CD4-positive, alpha-beta T cell treated with Interleukin-17A for 4 hours (primary cell): ENCODE measurements around the gene SCGB3A2.
A peak's percentile ranks its signal among the peaks of the same experiment; 100 is the strongest.

Experiments used
- DNase-seq: peaks from one replicate; pipeline ENCODE4 v3.0.0-alpha.2; 2020; ENCODE audit warnings: mixed read lengths

SCGB3A2 gene, protein sequence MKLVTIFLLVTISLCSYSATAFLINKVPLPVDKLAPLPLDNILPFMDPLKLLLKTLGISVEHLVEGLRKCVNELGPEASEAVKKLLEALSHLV

DNA sequence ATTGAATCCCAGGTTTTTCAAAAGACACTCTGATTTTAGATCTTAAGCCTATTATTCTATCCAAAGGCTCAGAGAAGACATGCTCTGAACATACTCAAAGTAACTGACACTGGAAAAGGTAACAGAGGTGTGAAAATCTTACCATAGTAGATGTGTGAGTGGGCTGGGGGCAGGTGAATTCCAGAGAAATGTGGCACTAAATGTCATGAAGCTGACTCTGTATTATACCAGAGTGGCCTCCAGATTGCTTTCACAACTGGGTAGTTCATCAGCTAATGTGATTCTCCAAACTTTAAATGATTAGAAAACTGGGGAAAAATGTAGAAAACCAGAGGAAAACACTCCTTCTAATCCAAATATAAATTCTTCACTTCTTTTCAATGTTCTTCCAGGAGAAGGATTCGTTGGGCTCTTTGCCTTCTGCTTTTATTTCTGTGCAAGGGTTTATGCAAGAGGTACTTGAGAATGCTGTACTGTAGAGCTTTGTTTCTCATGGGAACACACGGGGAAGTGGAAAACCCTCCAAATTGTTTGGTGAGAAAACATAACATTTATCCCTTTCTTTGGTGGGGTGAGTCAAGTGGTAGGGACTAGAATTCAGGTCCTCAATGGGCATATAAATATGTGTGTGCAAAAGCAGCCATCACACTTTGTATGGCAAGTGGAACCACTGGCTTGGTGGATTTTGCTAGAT lies at the start of gene SCGB3A2:
TSS of gene SCGB3A2 (plus strand) at position 646 of the 694 bp plus-strand sequence. CDS start 93 bp downstream, outside the sequence.
- no peak for DNase-seq

DNA sequence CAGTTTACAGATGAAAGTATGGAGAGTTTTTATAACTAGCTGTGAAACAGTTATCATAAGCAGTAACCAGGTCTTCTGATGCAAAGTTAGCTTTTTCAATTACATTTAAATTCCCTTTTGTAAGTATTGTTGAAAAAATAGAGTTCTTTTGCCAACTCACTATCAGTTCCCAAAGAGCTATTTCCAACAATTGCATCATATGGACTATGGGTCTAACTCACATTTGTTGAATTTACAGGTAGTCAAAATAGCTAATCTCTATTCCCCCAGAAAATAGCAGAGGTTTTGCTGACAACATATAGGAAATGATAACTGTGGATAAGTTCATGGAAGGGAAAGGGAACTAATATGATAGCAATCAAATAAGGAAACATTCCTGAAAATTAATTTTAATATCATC lies 48.5 kb upstream of the SCGB3A2 start:
- DNase-seq = no peak

DNA sequence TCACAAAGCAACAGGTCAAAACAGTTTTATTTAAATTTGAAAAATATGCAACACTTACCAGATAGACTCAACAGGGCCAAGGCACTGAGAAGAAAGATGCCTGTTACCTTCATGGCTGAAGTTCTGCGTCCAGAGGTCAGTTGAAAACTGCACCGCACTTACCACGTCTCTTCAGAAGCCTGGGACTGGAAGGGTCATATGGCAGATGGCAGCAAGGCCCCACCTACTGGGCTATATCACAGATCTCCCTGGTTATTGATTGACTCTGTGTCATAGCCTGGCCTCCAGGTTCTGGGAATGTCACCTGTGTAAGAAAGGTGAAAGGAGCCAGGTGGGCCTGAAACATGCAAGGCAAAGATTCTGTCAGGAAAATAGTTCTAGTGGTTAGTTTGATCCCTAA lies 47.0 kb upstream of the SCGB3A2 start, which contains the start of gene SPINK1:
TSS of gene SPINK1 (minus strand) at position 207 of the 400 bp plus-strand sequence. CDS start at position 113, 94 bp downstream.
- DNase-seq = no peak

DNA sequence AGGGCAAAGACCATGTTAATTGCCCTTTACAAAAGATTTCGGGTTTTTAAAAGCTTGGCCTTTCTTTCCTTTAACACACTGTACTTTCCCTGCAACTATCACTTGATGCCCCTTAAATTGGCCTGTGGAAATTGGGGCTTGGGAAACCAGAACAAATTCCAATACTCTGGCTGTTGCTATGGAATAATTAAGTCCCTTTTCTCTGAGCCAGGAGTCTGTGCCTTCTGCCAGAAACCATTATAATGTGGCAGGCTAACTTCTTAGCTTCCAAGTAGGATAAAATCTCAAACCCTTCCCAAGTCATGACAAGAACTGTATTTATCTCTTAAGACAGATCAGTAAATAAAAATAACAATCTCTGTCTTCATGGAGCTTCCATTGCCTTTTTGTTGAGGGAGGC lies 46.0 kb upstream of the SCGB3A2 start:
- no peak for DNase-seq

DNA sequence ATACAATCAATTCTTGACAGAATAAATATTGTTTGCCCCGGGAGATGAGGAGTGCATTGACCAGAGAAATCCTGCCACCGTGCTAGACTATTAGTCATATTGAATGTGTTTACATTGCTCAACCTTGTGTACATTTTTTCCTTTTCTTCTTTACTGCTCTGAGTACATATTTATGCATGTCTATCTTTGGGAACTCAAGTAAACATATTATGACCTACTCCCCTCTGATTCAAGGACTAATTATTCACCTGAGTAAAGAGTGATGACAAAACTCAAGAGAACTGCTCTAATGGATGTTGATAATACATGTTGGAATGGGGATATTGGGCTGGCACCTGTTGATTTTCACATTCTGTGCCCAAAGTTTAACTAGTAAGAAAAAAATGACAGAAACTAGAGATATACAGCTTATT lies 43.1 kb upstream of the SCGB3A2 start:
- DNase-seq = no peak

DNA sequence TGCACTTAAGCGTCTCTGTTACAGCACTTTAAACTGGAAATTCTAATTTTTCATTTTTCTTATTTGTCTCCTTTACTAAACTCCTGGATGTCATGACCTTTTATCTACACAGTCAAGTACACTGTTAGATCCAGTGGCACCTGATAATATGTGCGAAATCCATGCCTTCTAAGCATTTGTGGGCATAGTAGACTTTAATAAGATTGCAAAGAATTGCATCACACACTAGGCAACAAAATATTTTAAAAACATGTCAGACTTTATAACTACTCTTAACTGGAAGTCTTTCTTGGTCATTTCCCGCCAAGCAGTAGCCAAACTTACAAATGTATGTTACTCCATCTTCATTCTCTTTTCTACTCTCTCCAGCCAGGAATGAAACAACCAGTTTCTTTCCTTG lies 42.1 kb upstream of the SCGB3A2 start:
- no peak for DNase-seq

DNA sequence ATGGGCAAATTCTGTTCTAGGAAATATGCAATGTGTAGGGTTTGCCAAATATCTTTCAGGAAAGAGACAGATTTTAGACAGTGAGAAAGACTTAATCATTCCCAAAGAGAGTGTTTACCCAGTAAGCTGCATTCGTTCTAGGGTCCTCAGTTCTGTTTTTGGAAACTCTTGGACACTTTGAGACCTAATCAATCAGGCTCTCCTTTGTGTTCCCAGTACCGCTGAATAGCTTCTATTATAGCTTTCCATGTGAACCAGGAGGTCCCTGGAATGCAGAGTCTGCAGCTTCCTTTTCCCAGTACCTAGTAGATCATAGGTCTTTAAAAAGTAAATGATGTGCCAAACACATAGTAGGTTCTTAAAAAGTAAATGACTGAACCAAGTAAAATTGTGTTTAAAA lies 35.6 kb upstream of the SCGB3A2 start:
- no peak for DNase-seq

DNA sequence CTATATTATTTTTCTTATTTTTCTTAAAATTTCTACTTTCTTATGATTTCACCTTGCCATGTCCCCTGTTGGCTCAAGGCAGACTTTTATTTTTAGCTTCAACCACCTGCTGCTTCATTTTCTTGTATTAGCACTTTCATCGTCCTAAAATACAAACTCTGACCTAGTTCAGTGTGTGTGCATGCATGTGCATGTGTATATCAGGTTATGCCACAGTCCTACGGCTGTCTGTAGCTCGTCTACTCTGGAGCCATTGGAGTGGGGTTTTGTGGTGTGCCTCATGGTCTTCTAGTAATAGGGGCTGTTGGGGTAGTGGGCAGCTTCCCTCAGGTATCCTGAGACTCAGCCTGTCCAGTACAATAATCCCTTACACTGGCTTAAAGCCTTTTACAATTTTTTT lies 33.7 kb upstream of the SCGB3A2 start:
- no peak for DNase-seq

DNA sequence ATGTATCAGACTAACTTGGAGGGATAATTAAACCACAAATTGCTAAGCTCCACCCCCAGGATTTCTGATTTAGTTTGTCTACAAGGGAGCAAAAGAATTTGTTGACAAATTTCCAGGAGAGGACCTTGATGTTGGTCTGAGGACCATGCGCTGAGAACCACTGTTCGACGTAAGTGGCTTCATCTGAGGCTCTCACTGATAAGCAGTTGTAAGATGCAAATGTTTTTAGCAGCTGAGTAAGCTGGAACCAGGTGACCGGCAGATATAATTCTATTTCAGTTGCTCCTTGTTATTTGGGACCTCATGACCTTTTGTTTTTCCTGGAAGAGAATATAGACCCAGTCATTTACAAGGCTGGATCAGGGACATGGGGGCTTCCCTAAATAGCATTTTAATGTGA lies 32.9 kb upstream of the SCGB3A2 start:
- DNase-seq = no peak

DNA sequence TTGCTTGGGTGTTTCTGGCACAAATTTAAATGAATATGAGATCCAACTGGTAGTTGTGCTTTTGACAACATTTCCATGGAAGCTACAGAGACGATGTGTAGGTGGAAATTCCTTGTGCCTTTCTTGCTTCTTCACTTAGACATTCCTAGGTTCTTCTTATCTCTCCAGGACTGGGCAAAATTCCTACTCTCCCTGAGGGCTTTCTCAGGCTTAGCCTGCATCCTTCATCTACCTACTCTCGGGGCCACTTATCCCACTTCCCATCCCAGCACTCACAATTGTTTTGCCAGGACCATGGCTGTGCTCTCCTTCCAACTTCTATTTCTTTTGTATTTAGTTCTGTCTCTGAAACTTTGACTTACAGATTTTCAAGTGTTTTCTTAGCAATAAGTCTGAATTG lies 29.3 kb upstream of the SCGB3A2 start:
- no peak for DNase-seq

DNA sequence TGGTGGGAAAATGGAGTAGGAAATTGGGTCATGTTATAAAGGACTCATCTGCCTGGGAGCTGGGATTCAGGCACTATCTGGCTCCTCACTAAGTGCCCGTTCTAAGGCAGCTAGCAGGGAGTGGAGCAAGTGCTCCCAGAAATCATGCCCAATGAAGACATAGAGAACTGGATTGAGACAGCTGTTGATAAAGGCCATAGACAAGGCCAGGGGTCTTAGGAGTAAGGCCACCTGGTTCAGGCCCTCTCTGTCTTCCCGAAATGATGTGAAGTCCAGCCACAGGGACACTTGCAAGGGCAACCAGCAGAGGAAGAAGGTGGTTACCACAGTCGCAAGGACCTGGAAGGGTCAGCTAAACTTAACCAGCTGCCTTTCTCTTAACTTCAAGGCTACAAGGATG lies 26.9 kb upstream of the SCGB3A2 start:
- DNase-seq = no peak

DNA sequence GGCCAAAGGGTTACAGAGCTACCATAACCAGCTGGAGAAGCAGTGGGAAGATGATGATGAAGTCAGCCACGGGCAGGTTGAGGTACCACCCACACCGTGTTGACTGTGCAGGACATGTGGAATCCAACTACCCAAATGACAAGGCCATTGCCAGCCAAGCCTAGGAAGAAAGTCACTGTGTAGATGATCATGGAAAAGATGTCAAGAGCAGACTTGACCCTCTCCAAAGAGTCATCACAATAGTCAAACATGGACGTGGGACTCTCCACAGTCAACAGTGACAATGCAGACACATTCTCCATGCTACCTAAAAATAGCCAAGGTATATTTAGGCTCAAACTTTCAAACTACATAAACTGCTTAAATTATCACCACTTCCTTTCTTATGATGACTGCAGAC lies 26.1 kb upstream of the SCGB3A2 start:
- no peak for DNase-seq

DNA sequence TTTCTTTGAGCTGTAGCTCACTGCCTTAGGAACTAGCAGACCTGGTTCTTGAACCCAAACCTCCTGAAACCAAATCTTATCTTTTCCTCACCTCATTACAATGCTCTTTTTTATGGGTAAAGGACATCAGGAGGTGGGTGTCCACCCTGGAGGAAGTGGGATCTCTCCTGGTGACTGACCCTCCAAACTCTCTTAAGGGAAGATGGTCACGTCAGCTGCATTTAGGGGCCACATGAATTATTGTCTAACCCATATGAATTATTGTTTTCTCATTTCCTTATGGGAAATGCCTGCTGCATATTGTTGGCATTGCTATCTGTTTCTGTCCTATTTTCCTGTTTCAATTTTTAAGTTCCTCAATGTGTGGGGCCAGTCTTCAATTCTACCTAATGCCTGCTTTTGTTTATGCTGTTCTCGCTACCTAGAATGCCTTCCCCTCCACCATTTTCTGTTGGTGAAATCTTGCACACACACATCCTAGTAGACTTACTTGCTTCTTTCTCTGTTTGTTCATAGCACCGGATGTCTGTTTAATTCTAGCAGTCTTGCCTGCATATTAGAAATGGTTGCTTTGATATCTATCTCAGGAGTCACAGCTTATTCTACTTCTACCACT lies 25.0 kb upstream of the SCGB3A2 start:
- no peak for DNase-seq

DNA sequence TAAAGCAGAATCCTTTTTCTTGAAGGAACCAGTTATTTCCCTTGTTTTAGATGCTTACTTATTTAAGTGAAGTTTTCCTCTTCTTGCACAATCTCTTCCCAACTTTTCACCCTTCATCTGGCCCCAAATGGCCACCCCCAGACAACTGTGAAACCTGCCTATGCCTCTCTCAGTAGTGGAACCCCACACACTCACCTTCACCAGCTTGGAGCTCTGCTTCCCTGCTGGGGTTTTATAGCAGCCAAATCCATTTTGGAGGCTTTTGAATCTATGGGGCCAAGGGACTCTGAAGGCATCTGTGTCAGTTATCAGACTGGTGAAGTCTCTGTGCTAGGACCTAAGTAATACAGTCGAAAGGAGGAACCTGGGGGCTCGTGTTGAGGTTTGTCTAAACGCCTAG lies 24.2 kb upstream of the SCGB3A2 start:
- no peak for DNase-seq

DNA sequence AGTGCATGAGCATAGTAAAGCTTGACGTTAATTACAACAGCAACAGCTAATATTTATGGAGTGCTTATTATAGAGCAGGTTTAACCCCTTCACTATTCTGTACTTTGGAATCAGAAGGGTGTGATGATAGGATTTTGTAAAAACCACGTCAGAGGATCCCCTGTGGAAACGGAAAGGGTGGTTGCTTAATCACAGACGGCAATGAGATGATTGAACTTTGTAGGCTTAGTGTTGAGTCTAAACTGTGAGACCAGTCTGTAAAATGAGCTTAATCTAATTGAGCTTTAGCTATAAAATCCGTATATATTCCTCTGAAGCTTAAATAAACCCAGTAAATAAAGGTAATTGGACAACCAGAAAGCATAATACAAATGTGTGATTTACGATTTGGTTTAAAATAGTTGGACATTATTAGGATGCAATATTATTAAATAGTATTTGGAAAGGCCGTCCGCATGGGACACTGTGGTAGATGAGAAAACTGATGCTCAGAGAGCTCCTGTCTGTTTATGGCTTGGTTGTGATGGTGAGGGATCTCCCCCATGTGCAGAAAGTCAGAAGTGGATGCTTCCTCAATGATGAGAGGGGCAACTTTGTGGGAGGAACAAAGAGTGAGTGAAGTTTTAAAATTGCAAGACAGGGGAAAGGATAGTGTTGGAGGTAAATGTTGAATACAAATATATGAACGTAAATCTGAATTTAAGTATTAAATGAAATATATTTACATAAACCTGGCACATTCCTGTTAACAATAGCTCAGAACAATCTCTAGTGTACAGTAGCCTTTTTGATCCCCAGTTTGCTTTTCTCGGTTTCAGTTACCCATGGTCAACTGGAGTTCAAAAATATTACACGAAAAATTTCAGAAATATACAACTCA lies 23.4 kb upstream of the SCGB3A2 start:
- no peak for DNase-seq

DNA sequence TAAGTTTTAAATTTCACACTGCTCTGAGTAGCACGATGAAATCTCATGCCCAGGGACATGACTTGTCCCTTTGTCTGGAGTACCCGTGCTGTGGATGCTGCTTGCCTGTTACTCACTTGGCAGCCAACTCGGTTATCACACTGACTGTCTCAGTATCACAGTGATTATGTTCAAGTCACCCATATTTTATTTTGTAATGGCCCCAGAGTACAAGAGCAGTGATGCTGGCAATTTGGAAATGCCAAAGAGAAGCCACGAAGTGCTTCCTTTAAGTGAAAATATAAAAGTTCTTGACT lies 22.8 kb upstream of the SCGB3A2 start:
- no peak for DNase-seq

DNA sequence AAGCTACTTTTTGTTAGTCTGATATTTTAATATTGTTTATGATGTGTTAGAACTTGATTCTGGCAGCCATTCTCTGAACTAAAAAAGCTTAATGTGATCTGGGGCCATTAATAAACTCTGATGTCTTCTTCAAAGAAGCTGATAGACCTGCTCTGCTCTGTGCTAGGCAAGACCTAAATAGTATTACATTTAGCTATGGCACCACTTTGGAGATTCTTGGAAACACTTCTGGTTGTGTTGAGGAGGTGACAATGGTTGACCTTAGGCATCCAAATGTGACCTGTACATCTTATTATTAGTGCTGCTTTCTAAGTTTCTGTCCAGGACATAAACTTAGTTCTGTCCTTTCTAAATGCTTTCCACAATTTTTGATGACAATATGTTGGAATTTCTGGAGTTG lies 21.7 kb upstream of the SCGB3A2 start:
- no peak for DNase-seq

DNA sequence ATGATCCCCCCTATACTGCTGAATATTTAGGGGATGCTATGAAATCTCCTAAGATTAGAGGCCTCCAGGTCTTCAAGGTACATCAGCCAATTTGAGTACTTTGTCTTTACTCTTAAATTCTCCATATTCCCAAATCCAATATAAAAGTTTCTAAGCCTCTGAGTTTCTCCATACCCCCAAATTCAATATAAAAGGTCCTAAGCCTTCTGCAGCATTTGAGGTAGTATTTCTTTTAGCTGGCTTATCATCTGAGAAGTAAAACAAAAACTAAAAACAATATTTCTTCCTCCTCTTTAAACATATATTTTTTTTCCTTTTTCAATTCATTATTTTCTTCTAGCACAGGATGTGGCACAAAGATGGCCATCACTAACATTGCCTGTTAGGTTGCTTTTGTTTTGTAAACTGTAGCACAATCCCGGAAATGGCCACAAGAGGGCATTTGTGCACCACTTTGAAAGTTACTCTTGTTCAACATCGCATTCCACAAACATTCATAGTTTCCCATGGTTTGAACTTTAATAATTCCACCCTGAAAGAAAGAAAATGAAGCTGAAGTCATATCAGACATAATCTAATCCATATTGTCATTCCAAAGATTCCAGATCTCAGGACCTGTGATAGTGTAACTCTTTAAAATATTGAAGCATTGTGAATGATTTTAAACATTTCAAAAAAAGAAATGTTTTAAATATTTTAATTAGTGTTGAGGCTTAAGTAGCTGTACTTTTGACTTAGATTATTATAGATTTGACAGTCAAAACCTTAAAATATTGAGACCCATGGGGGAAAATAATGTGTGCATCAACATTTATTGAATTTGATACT lies 21.0 kb upstream of the SCGB3A2 start:
- peak; percentile 32 for DNase-seq

DNA sequence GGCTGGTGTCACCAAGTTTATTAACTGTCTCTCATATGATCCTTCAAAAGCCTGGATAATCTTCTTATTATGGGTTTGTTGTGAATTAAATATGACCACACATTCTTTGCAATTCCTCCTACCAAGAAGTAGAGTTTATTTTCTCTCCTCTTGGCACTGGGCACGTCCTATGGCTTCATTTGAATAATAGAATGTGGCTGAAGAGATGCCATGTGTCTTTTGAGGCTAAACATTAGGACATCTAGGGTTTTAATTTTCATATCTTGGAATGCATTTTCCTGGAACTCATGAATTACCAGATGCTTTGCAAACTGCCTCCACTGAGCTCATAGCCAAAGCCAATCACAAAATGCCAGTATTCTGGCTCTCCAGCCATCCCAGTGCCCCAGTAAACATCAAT lies 19.9 kb upstream of the SCGB3A2 start:
- no peak for DNase-seq

DNA sequence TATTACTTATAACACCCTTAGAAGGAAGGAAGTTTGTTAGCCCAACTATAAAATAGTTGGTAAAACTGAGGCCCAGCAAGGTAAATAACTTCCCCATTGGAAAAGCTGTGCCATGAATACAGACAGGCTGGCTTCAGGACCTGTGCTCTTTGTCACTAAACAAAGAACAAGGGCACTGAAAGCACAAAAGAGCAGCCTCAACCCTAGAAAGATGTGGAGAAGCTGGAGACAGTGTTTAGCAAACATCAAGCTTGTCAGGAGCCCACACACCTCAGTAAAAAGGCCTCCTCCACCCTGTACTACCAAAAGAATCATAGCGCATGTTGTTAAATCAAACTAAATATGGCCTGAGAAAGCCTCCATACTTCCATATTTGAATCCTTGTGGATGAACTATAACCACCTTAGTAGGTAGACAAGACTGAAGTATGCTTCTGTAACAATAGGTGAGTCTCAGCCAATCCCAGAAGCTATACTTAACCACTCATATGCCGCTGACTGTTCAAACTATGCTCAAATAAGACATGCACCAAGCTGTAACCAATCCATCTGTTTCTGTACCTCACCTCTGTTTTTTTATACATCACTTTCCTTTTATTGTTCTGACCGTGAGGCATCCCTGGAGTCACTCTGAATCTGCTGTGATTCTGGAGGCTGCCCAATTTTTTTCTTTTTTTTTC lies 18.4 kb upstream of the SCGB3A2 start:
- DNase-seq = no peak

DNA sequence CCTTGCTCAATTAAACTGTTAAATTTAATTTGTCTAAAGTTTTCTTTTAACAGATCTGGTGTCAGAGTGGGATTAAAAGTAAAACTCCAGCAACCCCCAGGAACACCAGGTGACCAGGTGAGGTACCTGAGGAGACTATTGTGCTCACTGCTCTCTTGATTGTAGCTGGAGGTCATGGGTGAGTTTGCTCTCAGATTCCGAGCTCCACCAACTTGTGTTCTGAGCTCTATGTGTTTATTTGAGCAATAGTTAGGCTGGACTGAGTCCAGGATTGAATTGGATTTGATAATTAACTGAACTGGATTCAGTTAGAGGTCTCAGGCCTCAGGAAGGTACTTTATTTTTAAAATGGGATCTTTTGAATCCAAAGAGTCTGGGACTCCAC lies 17.9 kb upstream of the SCGB3A2 start:
- no peak for DNase-seq

DNA sequence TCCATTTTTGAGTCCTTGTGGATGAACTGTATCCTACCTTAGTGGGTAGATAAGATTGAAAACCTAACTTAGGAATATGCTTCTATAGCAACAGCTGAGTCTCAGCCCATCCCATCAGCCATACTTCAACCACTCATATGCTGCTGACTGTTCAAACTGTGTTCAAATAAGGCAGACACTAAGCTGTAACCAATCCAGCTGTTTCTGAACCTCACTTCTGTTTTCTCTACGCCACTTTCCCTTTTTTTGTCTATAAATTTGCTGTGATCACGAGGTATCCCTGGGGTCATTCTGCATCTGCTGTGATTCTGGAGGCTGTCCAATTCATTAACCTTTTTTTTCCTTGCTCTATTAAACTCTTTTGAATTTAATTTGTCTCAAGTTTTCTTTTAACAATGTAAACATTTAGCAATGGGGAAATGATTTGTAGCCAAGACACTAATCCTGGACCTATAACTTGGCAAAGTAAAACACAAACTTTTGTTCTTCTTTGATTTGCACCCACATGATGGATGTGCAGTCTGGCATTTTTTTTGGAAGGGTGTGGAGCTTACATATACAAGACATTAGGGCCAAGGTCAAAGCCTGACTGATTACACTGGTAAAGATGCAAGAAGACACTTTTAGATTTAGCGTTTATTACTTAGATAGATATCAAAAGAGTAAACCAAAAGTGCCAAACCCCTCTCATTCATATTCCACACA lies 14.9 kb upstream of the SCGB3A2 start:
- no peak for DNase-seq
